HT-29 (cell line): ENCODE data around the gene TMSB10. TPM values are rescaled to one million over a fixed set of nuclear protein-coding genes. Genes with fewer than 3 reads are reported as not detected.
"Not testable (repeated sequence)": the region's sequence is repeated elsewhere in the genome, so short reads cannot be mapped to it uniquely, and the experiment has no call there.

ENCODE experiments used
- DNase-seq: peaks from one replicate; pipeline ENCODE4 v3.0.0-alpha.2; 2015; ENCODE audit warnings: low spot score
- total RNA-seq: library from RNA; depleted of rRNA; stranded (reverse); fragments of >200 nt; shearing (Covaris generic); gene quantifications from 2 replicates; pipeline ENCODE4 v1.2.3, GENCODE V29; 2014; rRNA removed

Gene TMSB10
- total RNA-seq, result 4,823 and 6,107 TPM in 2 replicates

DNA sequence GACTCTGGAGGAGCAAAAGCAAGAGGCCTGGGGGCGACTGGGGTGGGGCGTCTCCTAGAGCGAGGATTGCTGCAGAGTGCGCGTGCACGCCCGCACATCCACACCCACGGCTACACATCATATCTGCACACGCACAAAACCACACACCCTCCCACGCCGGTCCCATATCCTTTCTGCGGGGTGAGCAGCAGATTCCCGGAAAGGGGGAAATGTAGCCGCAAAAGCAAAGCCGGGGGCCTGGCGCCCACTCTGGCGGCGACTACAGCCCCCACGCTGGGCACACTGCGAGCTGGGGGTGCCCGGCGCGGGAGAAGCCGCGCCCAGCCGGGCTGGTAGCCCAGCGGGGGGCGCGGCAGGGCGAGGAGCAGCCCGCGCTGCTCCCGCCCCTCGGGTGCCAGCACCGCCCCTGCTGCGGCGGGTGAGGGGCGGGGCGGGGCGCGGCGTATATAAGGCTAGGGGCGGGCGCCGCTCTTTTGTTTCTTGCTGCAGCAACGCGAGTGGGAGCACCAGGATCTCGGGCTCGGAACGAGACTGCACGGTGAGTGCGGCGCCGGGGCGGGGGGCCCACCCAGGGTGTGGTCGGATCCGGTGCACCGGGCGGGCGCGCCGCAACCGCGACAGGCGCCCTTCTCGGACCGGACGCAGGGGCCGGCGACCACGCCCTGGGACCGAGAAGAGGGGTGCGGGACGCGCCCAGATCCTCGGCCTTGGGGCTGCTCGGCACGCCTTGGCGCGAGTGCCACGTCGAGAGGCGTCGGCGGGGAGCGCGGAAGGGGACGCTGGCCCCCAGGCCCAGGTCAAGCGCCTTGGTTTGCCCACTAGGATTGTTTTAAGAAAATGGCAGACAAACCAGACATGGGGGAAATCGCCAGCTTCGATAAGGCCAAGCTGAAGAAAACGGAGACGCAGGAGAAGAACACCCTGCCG is at the start of gene TMSB10:
TSS of gene TMSB10 (plus strand) at position 476 of the 927 bp plus-strand sequence.
- peak; percentile 88 for DNase-seq

DNA sequence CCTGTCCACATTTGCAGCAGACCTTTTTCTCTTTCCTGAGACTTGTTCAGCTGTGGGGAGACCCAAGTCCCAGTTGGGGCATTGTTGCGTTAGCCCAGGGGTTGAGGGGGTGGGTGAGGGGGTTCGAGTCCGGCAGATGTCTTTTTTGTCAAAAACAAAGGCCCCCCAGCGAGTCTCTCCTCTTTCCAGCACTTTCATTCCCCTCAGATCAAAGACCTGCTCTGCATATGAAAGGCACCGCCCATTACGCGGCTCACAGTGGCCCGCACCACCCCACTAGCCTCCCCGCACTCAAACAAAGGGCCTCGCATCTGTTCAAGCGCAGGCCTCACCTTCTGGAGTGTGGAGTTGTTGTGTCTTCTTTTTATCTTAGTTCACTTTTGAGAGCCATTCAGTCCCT is 49.7 kb upstream of the TMSB10 start:
- no peak for DNase-seq

DNA sequence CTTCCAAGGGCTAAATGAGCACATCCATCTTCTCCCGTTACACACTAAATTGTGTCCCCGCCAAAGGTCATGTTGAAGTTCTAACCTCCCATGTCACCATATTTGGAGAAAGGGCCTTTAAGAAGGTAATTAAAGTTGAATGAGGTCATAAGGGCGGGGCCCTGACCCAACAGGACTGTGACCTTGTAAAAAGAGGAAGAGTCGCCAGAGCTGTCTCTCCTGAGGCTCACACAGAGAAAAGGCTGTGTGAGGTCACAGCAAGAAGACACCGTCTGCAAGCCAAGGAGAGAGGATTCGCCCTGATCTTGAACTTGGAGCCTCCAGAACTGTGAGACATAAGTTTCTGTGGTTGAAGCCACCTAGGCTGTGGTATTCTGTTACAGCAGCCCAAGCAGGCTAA is 48.7 kb upstream of the TMSB10 start:
- no peak for DNase-seq

GRCh38 chr2:84857566-84857965 is 47.9 kb upstream of the TMSB10 start:
- no peak for DNase-seq

DNA sequence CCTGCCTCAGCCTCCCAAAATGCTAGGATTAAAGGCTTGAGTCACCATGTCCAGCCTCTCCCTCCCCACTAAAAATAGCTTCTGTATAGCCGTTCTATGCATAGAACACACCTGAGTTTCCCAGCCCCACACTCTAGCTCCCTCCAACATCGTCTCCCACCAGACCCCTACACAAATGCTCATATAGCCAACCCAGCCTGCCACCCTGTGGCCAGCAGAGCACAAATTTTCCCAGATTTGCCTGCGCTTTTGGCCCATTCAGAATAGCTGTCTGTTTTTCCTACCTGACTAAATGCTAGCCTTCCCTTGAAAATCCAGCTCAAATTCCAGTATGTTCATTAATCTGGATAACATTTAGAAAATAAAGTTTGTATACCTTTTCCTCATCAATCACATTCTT is 47.3 kb upstream of the TMSB10 start:
- no peak for DNase-seq

DNA sequence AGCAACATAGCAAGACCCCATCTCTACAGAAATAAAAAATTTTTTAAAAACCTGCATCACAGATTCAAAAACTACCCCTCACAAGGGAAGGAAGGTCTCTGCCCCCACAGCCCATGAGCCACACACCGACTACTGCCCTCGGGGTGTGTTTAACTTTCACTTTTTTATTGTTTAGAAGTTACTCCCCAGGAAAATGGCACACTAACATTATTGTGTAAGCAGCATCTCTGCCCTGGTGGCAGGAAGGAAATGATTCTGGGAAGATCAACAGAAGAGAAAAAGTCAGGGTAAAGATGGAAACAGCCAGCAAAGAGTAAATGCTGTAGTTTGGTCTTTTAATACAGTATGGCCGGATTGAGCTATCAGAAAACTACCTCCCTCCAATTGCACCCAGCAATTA is 46.5 kb upstream of the TMSB10 start:
- DNase-seq, result no peak

DNA sequence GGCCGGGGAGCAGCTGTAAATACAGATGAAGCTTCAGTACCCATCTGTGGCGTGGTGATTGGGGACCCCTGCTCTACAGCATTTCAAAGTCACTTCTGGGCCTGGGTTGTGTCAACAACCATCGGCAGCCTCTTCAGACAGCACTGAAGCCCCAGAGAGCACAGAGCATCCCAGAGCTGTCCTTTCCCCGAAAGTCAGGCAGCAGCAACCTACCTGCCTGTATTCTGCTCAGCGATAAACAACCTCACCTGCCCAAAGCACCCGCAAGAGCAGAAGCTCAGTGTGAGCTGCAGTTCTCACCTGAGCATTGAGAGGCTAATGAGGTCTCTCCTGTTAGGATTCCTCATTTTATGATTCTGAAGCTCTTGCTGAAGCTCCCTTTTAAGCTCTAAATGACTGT is 43.9 kb upstream of the TMSB10 start:
- DNase-seq, result no peak

DNA sequence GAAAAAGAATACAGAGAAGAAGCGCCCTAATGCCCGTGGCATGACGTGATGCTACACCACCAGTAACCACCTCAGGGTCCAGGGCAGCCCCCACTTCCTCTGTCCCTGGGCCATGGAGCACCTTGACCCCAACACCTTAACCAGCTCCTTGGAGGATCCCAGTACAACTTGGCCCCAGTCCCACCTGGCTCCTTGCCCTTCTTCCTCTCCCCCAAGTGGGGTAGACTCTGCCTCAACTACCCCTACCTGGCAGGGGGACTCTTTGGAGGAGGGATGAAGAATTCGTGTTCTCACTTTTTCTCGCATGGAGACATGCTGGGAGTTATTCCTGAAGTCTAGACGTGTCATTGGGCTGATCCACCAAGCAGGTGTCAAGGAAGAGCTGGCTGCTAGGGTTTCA is 43.5 kb upstream of the TMSB10 start:
- no peak for DNase-seq

GRCh38 chr2:84865181-84865783 is 40.2 kb upstream of the TMSB10 start:
- DNase-seq, result peak; percentile 42

GRCh38 chr2:84866122-84866521 is 39.3 kb upstream of the TMSB10 start:
- no peak for DNase-seq

DNA sequence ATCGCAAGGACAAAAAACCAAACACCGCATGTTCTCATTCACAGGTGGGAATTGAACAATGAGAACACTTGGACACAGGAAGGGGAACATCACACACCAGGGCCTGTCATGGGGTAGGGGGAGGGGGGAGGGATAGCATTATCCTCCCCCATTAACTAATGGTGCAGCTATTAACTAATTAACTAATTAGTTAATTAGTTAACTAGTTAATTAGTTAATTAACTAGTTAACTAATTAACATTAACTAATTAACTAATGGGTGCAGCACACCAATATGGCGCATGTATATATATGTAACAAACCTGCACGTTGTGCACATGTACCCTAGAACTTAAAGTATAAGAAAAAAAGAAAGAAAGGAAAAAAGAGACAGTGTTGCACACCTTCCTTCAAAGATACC is 37.1 kb upstream of the TMSB10 start:
- DNase-seq, result not testable (repeated sequence)

DNA sequence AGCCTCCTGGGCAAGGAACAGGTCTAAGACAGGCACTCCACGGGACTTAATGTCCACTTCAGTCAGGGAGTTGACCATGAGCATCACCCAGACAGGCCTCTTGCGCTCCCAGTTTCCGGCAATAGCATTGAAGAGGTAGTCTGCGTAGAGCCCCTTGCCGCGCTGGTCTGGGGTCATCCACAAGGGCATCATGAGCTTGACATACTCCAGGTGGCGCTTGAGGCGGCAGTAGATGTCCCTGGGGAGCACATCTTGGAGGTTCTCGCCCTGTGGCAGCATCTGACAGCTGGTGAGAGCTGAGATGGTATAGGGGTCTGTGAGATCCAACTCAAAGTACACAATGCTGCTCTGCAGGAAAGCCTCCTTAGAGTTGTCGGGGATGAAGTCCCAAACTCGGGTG is 35.1 kb upstream of the TMSB10 start:
- no peak for DNase-seq

GRCh38 chr2:84872691-84873090 is 32.8 kb upstream of the TMSB10 start:
- not testable (repeated sequence) for DNase-seq

DNA sequence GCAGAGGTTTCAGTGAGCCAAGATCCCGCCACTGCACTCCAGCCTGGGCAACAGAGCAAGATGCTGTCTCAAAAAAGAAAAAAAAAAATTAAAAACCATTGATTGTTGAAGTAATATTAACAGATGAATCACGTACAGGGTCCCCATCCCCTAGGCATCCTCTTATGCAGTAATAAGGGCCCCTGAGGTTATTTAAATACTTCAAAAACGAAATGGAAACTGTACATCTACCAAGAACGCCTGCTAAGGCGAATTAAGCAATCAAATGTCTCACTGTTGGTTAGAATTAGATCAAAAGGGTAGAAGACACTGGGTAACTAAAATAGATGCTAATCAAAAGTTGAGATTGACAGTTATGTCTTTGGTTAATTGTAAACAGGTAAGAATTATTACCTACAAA is 32.1 kb upstream of the TMSB10 start:
- DNase-seq, result no peak

DNA sequence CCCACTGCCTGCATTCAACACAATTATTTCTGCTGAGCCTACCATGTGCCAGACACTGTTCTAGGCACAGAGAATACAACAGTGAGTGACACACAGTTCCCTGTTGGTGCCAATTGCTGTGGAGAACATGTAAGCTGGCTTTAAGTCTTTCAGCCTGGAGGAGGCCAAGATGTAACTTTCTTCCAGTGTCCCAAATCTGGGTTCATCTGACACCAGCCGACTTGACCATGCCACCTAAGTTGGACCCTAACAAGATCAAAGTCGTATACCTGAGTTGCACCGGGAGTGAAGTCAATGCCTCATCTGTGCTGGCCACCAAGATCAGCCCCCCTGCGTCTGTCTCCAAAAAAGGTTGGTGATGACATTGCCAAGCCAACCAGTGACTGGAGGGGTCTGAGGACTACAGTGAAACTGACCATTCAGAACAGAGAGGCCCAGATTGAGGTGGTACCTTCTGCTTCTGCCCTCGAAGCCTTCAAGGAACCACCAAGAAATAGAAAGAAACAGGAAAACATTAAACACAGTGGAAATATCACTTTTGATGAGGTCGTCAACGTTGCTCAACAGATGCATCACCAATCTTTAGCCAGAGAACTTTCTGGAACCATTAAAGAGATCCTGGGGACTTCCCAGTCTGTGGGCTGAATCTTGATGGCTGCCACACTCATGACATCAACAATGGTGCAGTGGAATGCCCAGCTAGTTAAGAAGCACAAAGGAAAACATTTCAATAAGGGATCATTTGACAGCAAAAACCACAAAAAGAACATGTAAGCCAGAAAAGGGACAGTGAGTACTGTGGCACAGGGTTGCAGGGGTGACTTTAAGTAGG is 30.9 kb upstream of the TMSB10 start:
- DNase-seq, result no peak

- no peak for DNase-seq
Observed at GRCh38 chr2:84875213-84875560, 30.3 kb upstream of the TMSB10 start.

GRCh38 chr2:84875619-84876018 is 29.8 kb upstream of the TMSB10 start:
- not testable (repeated sequence) for DNase-seq

- no peak for DNase-seq
Observed at GRCh38 chr2:84876369-84876768, 29.1 kb upstream of the TMSB10 start.

DNA sequence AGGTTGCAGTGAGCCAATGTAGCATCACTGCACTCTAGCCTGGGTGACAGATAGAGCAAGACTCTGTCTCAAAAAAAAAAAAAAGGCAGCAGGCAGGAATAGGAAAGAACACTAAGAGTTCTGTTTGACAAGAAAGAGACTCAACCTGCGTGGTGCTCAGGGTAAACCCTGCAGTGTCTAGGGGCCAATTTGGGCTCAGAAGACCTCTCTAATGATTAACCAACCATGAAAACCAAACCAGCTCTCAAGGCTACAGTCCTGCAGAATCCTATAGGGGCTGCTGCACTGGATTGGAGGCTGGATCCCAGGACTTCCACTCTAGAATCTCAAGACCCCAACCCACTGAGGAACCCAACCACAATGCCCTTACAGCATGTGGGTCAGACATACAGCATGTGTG is 27.0 kb upstream of the TMSB10 start:
- no peak for DNase-seq

GRCh38 chr2:84878896-84879583 is 26.4 kb upstream of the TMSB10 start:
- DNase-seq, result no peak

- no peak for DNase-seq
Observed at GRCh38 chr2:84879584-84880394, 25.7 kb upstream of the TMSB10 start.
